Neural cell (in vitro differentiated cells): ENCODE data around the gene SHF. TPM values are rescaled to one million over a fixed set of nuclear protein-coding genes. Genes with fewer than 3 reads are reported as not detected.

Source experiments
- H2AFZ ChIP-seq: fragments of 200-600, 300-800 bp; sonication (generic), shearing (Covaris generic); 2 replicates; pipeline ENCODE4 v1.6.0; 2014; ENCODE audit warnings: low read depth, mild to moderate bottlenecking, antibody characterized with exemption, low read length, moderate library complexity
- H3F3A ChIP-seq: fragments of 200-600 bp; shearing (Covaris generic); 2 replicates; pipeline ENCODE4 v1.6.1; 2016; ENCODE audit warnings: mild to moderate bottlenecking, moderate library complexity, mixed read lengths, antibody characterized with exemption, low read length; ENCODE audit not compliant: insufficient read depth, poor library complexity, severe bottlenecking
- H3K27ac ChIP-seq: fragments of 200-600, 300-800 bp; sonication (generic), shearing (Covaris generic); 2 replicates; pipeline ENCODE4 v1.5.1; 2014; ENCODE audit warnings: mild to moderate bottlenecking, low read length, moderate library complexity
- H3K27me3 ChIP-seq: fragments of 300-800, 200-600 bp; sonication (generic), shearing (Covaris generic); 2 replicates; pipeline ENCODE4 v1.6.0; 2014; ENCODE audit warnings: mild to moderate bottlenecking, low read depth, low read length, moderate library complexity; ENCODE audit not compliant: insufficient read depth
- H3K36me3 ChIP-seq: fragments of 300-800, 200-600 bp; sonication (generic), shearing (Covaris generic); 2 replicates; pipeline ENCODE4 v1.5.1; 2014; ENCODE audit warnings: mild to moderate bottlenecking, antibody characterized with exemption, low read length, moderate library complexity; ENCODE audit not compliant: insufficient read depth
- H3K4me2 ChIP-seq: fragments of 300-800, 200-600 bp; sonication (generic), shearing (Covaris generic); 2 replicates; pipeline ENCODE4 v1.6.0; 2014; ENCODE audit warnings: mild to moderate bottlenecking, low read length
- H3K4me3 ChIP-seq: fragments of 300-800, 200-600 bp; sonication (generic), shearing (Covaris generic); 2 replicates; pipeline ENCODE4 v1.5.1; 2014; ENCODE audit warnings: mild to moderate bottlenecking, low read length, moderate library complexity
- H3K79me2 ChIP-seq: fragments of 200-600 bp; shearing (Covaris generic); replicated peaks from 2 replicates; pipeline ENCODE4 v1.6.0; 2014; ENCODE audit warnings: mild to moderate bottlenecking, low read length, moderate library complexity; ENCODE audit not compliant: insufficient read depth
- H3K9ac ChIP-seq: fragments of 300-800, 200-600 bp; sonication (generic), shearing (Covaris generic); 2 replicates; pipeline ENCODE4 v1.6.1; 2016; ENCODE audit warnings: mild to moderate bottlenecking, low read length, mixed read lengths
- H3K9me2 ChIP-seq: fragments of 200-600 bp; shearing (Covaris generic); 2 replicates; pipeline ENCODE4 v1.6.1; 2016; ENCODE audit warnings: mild to moderate bottlenecking, low read length, mixed read lengths; ENCODE audit not compliant: insufficient read depth
- H3K9me3 ChIP-seq: fragments of 200-600, 300-800 bp; sonication (generic), shearing (Covaris generic); 2 replicates; pipeline ENCODE4 v1.6.1; 2016; ENCODE audit warnings: mild to moderate bottlenecking, mixed run types, low read length, moderate library complexity, mixed read lengths
- H4K20me1 ChIP-seq: fragments of 200-600 bp; shearing (Covaris generic); 2 replicates; pipeline ENCODE4 v1.6.1; 2016; ENCODE audit warnings: mild to moderate bottlenecking, mixed run types; ENCODE audit not compliant: insufficient read depth
- EP300 ChIP-seq: fragments of 450-650 bp; conservative IDR thresholded peaks from 2 replicates; pipeline ENCODE4 v1.6.1; 2014; ENCODE audit warnings: antibody characterized with exemption, mild to moderate bottlenecking, moderate library complexity; ENCODE audit not compliant: poor library complexity, severe bottlenecking
- EZH2 ChIP-seq: fragments of 200-600, 300-800 bp; shearing (Covaris generic), sonication (generic); IDR thresholded peaks from 2 replicates; pipeline ENCODE4 v1.6.1; 2014; ENCODE audit warnings: antibody characterized with exemption, low read length, borderline replicate concordance, mild to moderate bottlenecking; ENCODE audit not compliant: insufficient read depth, poor library complexity, severe bottlenecking
- MXI1 ChIP-seq: fragments of 450-650 bp; conservative IDR thresholded peaks from 2 replicates; pipeline ENCODE4 v1.6.1; 2014; ENCODE audit warnings: antibody characterized with exemption, mild to moderate bottlenecking; ENCODE audit not compliant: poor library complexity, severe bottlenecking
- POLR2AphosphoS5 ChIP-seq: IDR thresholded peaks from 2 replicates; pipeline ENCODE4 v1.6.1; 2012
- RAD21 ChIP-seq: fragments of 450-650 bp; conservative IDR thresholded peaks from 2 replicates; pipeline ENCODE4 v1.6.1; 2014; ENCODE audit warnings: antibody characterized with exemption, mild to moderate bottlenecking, moderate library complexity
- SMC3 ChIP-seq: fragments of 450-650 bp; conservative IDR thresholded peaks from 2 replicates; pipeline ENCODE4 v1.6.1; 2014; ENCODE audit warnings: antibody characterized with exemption, mild to moderate bottlenecking, moderate library complexity; ENCODE audit not compliant: poor library complexity
- TAF1 ChIP-seq: IDR thresholded peaks from 2 replicates; pipeline ENCODE4 v1.6.1; 2012; ENCODE audit warnings: low read depth
- polyA plus RNA-seq: library from polyadenylated mRNA; depleted of rRNA; stranded (reverse); fragments of >200 nt; gene quantifications from 2 replicates; pipeline ENCODE4 v1.2.3, GENCODE V29; 2014
- TF ChIP-seq, protein P1 (sequence below): fragments of 450-650 bp; IDR thresholded peaks from 2 replicates; pipeline ENCODE4 v1.5.1; 2014; ENCODE audit warnings: antibody characterized with exemption, mild to moderate bottlenecking, moderate library complexity; ENCODE audit not compliant: poor library complexity, severe bottlenecking
- TF ChIP-seq, protein P2 (sequence below): IDR thresholded peaks from 2 replicates; pipeline ENCODE4 v1.6.1; 2012; ENCODE audit warnings: borderline replicate concordance

SHF gene
- polyA plus RNA-seq, 1 donor from 2014 or later = 41.5 TPM

DNA sequence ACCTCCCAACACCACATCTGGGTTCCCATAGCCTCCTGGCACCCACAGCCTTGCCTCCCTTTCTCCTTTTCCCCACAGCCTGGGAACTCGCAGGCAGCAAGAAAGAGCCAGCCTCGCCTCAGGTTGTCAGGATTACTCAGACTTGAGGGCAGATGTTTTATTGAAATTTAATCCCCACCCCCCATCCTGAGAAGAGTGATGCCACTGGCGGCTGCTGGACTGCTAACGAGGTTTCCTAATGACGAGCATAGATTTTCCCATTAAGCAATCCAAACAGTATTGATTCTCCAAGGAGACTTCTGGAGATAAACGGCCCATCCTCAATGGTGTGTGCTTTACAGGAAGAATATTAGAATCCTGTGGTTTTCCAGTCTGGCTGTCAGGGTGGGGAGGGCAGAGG is 13.7 kb downstream of the SHF start:
- Histone ChIP-seq H3K9ac (no peak overlapping the region), H4K20me1 (no peaks in the 10 kb centered on the region), H3K4me3 (no peak overlapping the region), H3K27ac (no peak overlapping the region), H2AFZ (no peak overlapping the region), H3K27me3 (no peaks in the 10 kb centered on the region), H3F3A (no peaks in the 10 kb centered on the region), H3K4me2 (no peak overlapping the region), H3K9me3 (no peaks in the 10 kb centered on the region), H3K79me2 (peaks cover 9% of the 10 kb centered on the region), H3K36me3 (no peaks in the 10 kb centered on the region), H3K9me2 (no peaks in the 10 kb centered on the region)
- TF ChIP-seq EP300 = no peak
- TF ChIP-seq, protein P1, sequence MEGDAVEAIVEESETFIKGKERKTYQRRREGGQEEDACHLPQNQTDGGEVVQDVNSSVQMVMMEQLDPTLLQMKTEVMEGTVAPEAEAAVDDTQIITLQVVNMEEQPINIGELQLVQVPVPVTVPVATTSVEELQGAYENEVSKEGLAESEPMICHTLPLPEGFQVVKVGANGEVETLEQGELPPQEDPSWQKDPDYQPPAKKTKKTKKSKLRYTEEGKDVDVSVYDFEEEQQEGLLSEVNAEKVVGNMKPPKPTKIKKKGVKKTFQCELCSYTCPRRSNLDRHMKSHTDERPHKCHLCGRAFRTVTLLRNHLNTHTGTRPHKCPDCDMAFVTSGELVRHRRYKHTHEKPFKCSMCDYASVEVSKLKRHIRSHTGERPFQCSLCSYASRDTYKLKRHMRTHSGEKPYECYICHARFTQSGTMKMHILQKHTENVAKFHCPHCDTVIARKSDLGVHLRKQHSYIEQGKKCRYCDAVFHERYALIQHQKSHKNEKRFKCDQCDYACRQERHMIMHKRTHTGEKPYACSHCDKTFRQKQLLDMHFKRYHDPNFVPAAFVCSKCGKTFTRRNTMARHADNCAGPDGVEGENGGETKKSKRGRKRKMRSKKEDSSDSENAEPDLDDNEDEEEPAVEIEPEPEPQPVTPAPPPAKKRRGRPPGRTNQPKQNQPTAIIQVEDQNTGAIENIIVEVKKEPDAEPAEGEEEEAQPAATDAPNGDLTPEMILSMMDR = no peak
- TF ChIP-seq POLR2AphosphoS5 = no peak
- no peak for TF ChIP-seq RAD21
- TF ChIP-seq, protein P2, sequence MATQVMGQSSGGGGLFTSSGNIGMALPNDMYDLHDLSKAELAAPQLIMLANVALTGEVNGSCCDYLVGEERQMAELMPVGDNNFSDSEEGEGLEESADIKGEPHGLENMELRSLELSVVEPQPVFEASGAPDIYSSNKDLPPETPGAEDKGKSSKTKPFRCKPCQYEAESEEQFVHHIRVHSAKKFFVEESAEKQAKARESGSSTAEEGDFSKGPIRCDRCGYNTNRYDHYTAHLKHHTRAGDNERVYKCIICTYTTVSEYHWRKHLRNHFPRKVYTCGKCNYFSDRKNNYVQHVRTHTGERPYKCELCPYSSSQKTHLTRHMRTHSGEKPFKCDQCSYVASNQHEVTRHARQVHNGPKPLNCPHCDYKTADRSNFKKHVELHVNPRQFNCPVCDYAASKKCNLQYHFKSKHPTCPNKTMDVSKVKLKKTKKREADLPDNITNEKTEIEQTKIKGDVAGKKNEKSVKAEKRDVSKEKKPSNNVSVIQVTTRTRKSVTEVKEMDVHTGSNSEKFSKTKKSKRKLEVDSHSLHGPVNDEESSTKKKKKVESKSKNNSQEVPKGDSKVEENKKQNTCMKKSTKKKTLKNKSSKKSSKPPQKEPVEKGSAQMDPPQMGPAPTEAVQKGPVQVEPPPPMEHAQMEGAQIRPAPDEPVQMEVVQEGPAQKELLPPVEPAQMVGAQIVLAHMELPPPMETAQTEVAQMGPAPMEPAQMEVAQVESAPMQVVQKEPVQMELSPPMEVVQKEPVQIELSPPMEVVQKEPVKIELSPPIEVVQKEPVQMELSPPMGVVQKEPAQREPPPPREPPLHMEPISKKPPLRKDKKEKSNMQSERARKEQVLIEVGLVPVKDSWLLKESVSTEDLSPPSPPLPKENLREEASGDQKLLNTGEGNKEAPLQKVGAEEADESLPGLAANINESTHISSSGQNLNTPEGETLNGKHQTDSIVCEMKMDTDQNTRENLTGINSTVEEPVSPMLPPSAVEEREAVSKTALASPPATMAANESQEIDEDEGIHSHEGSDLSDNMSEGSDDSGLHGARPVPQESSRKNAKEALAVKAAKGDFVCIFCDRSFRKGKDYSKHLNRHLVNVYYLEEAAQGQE = no peak
- no peak for TF ChIP-seq EZH2
- no peak for TF ChIP-seq SMC3
- TF ChIP-seq TAF1 = no peak
- no peak for TF ChIP-seq MXI1

DNA sequence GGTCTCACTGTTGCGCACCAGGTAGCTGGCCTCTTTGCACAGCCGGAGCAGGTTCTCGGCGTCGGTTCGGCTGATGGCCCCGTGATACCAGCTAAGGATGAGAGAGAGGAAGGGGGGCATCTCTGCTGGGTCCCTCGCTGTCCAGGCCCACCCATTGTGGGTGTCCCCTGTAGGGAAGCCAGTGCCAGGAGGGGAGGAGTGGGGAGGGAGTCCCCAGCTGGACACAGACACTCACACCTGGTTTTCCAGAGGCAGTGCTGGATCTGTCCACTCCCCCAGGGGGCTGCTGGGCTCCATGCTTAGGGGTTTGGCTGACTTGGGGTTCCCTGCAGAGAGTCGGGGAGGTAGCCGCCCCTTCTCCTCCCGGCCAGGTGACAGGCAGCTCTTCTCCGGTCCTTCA is 15.9 kb downstream of the SHF start:
- no peaks in the 10 kb centered on the region for H3K9me3 ChIP-seq
- H3K27ac ChIP-seq = no peak overlapping the region
- no peaks in the 10 kb centered on the region for H3K27me3 ChIP-seq
- peaks cover 5% of the 10 kb centered on the region for H3K79me2 ChIP-seq
- H3F3A ChIP-seq = no peaks in the 10 kb centered on the region
- H3K9me2 ChIP-seq = no peaks in the 10 kb centered on the region
- no peak overlapping the region for H2AFZ ChIP-seq
- no peak overlapping the region for H3K4me3 ChIP-seq
- no peak overlapping the region for H3K9ac ChIP-seq
- TF ChIP-seq, protein P2 = no peak
- TF ChIP-seq RAD21 (no peak), EP300 (no peak), POLR2AphosphoS5 (no peak), SMC3 (no peak), EZH2 (no peak), TAF1 (no peak), MXI1 (no peak)
- TF ChIP-seq, protein P1 = no peak
- no peak overlapping the region for H3K4me2 ChIP-seq
- no peaks in the 10 kb centered on the region for H4K20me1 ChIP-seq
- no peaks in the 10 kb centered on the region for H3K36me3 ChIP-seq
